Adrenal gland (tissue), 12 donors: Measurements from ENCODE around the gene TTC8. TPM values are rescaled to one million over a fixed set of nuclear protein-coding genes. Genes with fewer than 3 reads are reported as not detected.
A peak's percentile ranks its signal among the peaks of the same experiment; 100 is the strongest.

Source experiments
- DNase-seq, 7 donors: peaks; one replicate each; pipeline ENCODE4 v3.0.0-alpha.2; 2019 to 2020
- H3K27ac ChIP-seq, 5 donors: fragments of 200-600 bp; sonication (generic) in 4 of 5; 1 replicate in 3 of 5; 2 replicates in 2 of 5; pipeline versions ENCODE4 v1.5.1 to v1.8.0; 2016 to 2020; ENCODE audit warnings: mild to moderate bottlenecking in 1 of 5
- H3K27me3 ChIP-seq: fragments of 200-600 bp; 2 replicates; pipeline ENCODE4 v1.8.0; 2021
- H3K36me3 ChIP-seq, 2 donors: fragments of 200-600 bp; replicated peaks in 1 of 2; 1 replicate in 1 of 2; 2 replicates in 1 of 2; pipeline versions ENCODE4 v1.5.1 to v1.8.0; 2018 to 2022
- H3K4me1 ChIP-seq, 2 donors: fragments of 200-600 bp; replicated peaks in 1 of 2; 1 replicate in 1 of 2; 2 replicates in 1 of 2; pipeline versions ENCODE4 v1.5.1 to v1.8.0; 2018 to 2021
- H3K4me3 ChIP-seq, 4 donors: fragments of 200-600 bp; sonication (generic) in 3 of 4; one replicate each; pipeline ENCODE4 v1.5.1; 2016 to 2018
- H3K9me3 ChIP-seq, 3 donors: fragments of 200-600 bp; sonication (generic) in 1 of 3; replicated peaks in 1 of 3; 1 replicate in 2 of 3; 2 replicates in 1 of 3; pipeline versions ENCODE4 v1.5.1 to v1.8.0; 2016 to 2021
- CTCF ChIP-seq, 6 experiments: fragments of 450-650 bp in 4 of 6; fragments of 200-600 bp in 2 of 6; sonication (generic) in 1 of 6; IDR thresholded peaks; 1 replicate in 5 of 6; 2 replicates in 1 of 6; pipeline versions ENCODE4 v1.5.1 to v1.8.0; 2016 to 2021; ENCODE audit warnings: antibody characterized with exemption in 6 of 6, mild to moderate bottlenecking in 2 of 6, moderate library complexity in 1 of 6
- POLR2A ChIP-seq, 2 donors: fragments of 450-650 bp; IDR thresholded peaks; one replicate each; pipeline ENCODE4 v1.6.1; 2017; ENCODE audit warnings: antibody characterized with exemption in 2 of 2, mild to moderate bottlenecking in 2 of 2, moderate library complexity in 1 of 2
- WGBS, 4 donors: extraction: QIAGEN DNeasy Blood & Tissue Kit in 2 of 4; methylation state at CpG; one replicate each; pipeline versions ENCODE4 v1.1.5 to v1.1.7; 2013 to 2017; 5-methylcytosine and 5-hydroxymethylcytosine counted together
- intact Hi-C, 2 donors: fragments of 100-400 bp; cut with DNase I; formaldehyde crosslinking; loops; one replicate each; pipeline versions ENCODE4 v1.14.1 to v1.15.0; 2022 to 2023
- polyA plus RNA-seq, 3 donors: library from polyadenylated mRNA; stranded (reverse); fragments of 200-250 nt in 2 of 3; fragments of 350-450 nt in 1 of 3; fragmentation: Illumina TruSeq in 1 of 3; extraction: RNeasy Lipid Tissue Mini Kit (QIAGEN cat#74804) in 1 of 3; gene quantifications; one replicate each; pipeline ENCODE4 v1.2.3, GENCODE V29; 2013 to 2014
- total RNA-seq, 9 donors: library from RNA; depleted of rRNA in 4 of 9; stranded (reverse); fragments of >200 nt in 4 of 9; fragments of 120-200 nt in 1 of 9; fragmentation: NEBNext Ultra II Directional in 1 of 9; extraction: Animal tissue kit (Norgen Biotek cat#: 25700) in 1 of 9; gene quantifications; one replicate each; pipeline versions ENCODE4 v1.1.0 to v1.2.4, GENCODE V29; 2013 to 2023
- donor health status: healthy with polysubstance abuse.
- donor health status: Bipolar disorder and iron deficiency.
- donor health status: DM: yes; HTN: yes; CAD: no.
- donor health status: DM: no; HTN: no; CAD: no.
- donor health status: DM: no; HTN: no; CAD: no.
- donor health status: DM: yes; HTN: yes; CAD: no.

TTC8 gene
- total and polyA plus RNA-seq, 12 donors: 40.4 to 184 (median 68.3) TPM

DNA sequence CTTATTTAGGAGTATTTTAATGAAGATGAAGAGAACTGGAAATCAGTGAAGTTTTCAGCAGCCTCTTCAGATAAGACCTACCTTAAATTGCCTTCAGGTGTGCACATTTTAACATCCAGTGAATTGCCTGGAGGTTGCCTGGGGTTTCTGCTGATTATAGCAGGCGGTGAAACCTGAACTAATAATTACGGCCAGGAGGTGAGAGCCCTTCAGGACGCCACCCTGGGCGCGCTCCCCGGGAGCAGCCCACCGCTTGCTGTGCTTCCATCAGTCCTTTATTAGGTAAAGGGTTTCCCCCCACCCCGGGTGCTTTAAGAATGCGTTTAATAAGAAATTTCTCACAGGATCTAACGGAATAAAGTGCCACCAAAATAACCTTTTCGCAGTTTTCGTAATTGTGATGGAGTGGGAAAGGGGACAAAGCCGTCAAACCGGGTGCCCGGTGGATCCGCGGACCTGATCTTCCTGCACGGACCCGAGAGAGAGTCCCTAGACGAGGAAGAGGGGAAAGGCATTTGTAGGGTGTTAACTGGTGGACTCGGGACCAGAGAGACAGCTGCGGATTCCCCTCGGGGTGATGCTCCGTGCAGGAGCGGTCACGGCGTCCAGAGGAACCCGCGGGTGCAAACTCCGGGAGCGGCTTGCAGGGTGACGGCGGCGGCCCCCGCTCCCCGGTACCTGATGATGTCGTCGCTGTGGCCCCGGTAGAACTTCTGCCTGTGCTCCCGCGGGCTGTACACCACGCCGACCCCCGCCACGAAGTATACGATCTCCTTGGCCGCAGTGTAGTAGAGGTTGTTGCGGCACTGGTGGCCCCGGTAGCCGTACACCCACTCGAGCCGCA is 32.6 kb upstream of the TTC8 start:
- H3K27me3 ChIP-seq: no peaks in the 10 kb centered on the region
- peak overlapping the region in 4 of 5 donors; percentile 63 to 90 (median 76) for H3K27ac ChIP-seq
- H3K9me3 ChIP-seq: no peaks in the 10 kb centered on the region
- TF ChIP-seq CTCF (IDR thresholded peaks at IDR 0.05) (no peak), POLR2A (IDR thresholded peaks at IDR 0.05) (no peak)
- peak overlapping the region in 3 of 4 donors; percentile 36 to 93 (median 58) for H3K4me3 ChIP-seq
- no peaks in the 10 kb centered on the region for H3K36me3 ChIP-seq
- peak; percentile 18 to 64 (median 37) for DNase-seq
- intact Hi-C loops: loop anchor here in 1 of 2 donors (5.0 to 10.0 kb wide), 2 partner anchors 53 to 120 kb away; no protein-coding TSS in a partner anchor
- 2 to 4% (median 2%) methylated on average over 22 to 52 of the region's 52 CpGs for WGBS, 4 donors
- no peaks in the 10 kb centered on the region for H3K4me1 ChIP-seq

DNA sequence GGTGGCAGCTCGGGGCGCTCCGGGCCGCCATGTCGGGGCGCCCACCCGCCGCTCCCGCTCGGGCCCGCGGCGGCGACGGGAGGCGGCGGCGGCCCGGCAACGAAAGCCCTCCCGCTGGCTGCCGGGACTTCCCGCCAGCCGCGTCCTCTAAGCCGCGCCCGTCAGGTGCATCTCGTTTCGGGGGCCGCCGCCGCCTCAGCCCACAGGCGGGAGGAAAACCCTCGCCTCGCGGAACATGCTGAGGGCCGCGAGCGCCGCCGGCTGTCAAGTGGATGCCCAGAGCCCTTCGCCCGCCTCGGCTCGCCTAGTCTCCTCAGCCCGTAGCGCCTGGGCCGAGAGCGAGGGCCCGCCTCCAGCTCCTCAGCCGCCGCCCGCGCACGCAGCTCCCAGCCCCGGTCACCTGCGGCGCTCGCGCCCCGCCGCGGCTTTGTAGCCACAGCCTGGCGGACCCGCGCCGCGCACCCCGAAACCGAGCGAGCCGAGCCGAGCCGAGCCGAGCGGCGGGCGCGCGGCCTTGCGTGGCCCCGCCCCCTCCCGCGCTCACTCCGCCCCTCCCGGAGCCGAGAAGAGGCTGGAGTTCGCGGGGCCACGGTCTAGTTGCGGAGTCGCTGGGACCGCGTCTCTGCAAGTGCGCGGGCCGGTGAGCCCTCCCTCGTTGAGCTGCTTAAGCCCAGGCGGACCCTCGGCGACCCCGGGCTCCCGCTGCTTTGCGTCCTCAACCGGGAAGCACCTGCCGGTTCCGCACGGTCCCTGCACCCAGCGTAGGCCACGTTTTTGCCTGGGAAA is 31.8 kb upstream of the TTC8 start, which contains the start of gene EML5:
EML5 (minus strand) TSS at position 481 of the 786 bp plus-strand sequence; CDS start at position 31, 450 bp downstream.
- no peaks in the 10 kb centered on the region for H3K36me3 ChIP-seq
- peak; percentile 88 to 93 (median 89) for DNase-seq
- peak; percentile 37 to 78 for TF ChIP-seq POLR2A (IDR thresholded peaks at IDR 0.05)
- TF ChIP-seq CTCF (IDR thresholded peaks at IDR 0.05): peak; percentile 17 to 72 (median 50)
- 0 to 2% (median 1%) methylated on average over 7 to 111 of the region's 111 CpGs for WGBS, 4 donors
- H3K4me1 ChIP-seq: no peaks in the 10 kb centered on the region
- intact Hi-C loops: loop anchor here in 1 of 2 donors (5.0 to 10.0 kb wide), 2 partner anchors 52 to 120 kb away; no protein-coding TSS in a partner anchor
- peak within 1 kb of the TSS; percentile 41 to 90 (median 63) for H3K27ac ChIP-seq
- no peaks in the 10 kb centered on the region for H3K9me3 ChIP-seq
- H3K27me3 ChIP-seq: no peaks in the 10 kb centered on the region
- peak within 1 kb of the TSS; percentile 36 to 93 (median 50) for H3K4me3 ChIP-seq

- Histone ChIP-seq H3K27ac (peak overlapping the region in 4 of 5 donors; percentile 55 to 90 (median 76)), H3K9me3 (no peaks in the 10 kb centered on the region), H3K4me3 (peak overlapping the region in 3 of 4 donors; percentile 42 to 93 (median 58)), H3K4me1 (no peaks in the 10 kb centered on the region), H3K36me3 (no peaks in the 10 kb centered on the region), H3K27me3 (no peaks in the 10 kb centered on the region)
- no peak for TF ChIP-seq CTCF (IDR thresholded peaks at IDR 0.05)
- no peak for TF ChIP-seq POLR2A (IDR thresholded peaks at IDR 0.05)
- DNase-seq: peak in 3 of 7 donors; percentile 31 to 62 (median 48)
- WGBS, 4 donors: 51 to 54% (median 53%) methylated on average over 13 of the region's 13 CpGs
- intact Hi-C loops: loop anchor here in 1 of 2 donors (5.0 to 10.0 kb wide), 2 partner anchors 52 to 121 kb away; no protein-coding TSS in a partner anchor
These were observed 31.2 kb upstream of the TTC8 start for GRCh38 chr14:88793259-88793625.

- H3K27me3 ChIP-seq: no peaks in the 10 kb centered on the region
- intact Hi-C loops: loop anchor here in 1 of 2 donors (10.0 kb wide), 1 partner anchor 47 kb away; no protein-coding TSS in a partner anchor
These were observed 26.3 kb upstream of the TTC8 start for GRCh38 chr14:88798156-88798555.

More at GRCh38 chr14:88798156-88798555, 26.3 kb upstream of the TTC8 start:
- TF ChIP-seq CTCF (IDR thresholded peaks at IDR 0.05): no peak
- no peak for TF ChIP-seq POLR2A (IDR thresholded peaks at IDR 0.05)
- no peak for DNase-seq
- WGBS, 4 donors: 80 to 85% (median 83%) methylated on average over 4 of the region's 4 CpGs
- Histone ChIP-seq H3K4me1 (no peaks in the 10 kb centered on the region), H3K4me3 (no peak overlapping the region), H3K36me3 (no peaks in the 10 kb centered on the region), H3K9me3 (no peaks in the 10 kb centered on the region), H3K27ac (no peak overlapping the region)
